Measurements from ENCODE around the gene IRGC. TPM values are rescaled to one million over a fixed set of nuclear protein-coding genes. Genes with fewer than 3 reads are reported as not detected.
"Not testable (repeated sequence)": the region's sequence is repeated elsewhere in the genome, so short reads cannot be mapped to it uniquely, and the experiment has no call there.

IRGC gene
- total RNA-seq, 4 donors from 2014 or later = not detected

GRCh38 chr19:43760941-43761340 lies 45.1 kb downstream of the IRGC start:
- TF ChIP-seq CTCF (IDR thresholded peaks at IDR 0.05) (no peak), POLR2A (IDR thresholded peaks at IDR 0.05) (no peak)
- intact Hi-C loops (cut with DNase I; ENCODE audit: low total_unique reads) = loop anchor here (10.0 kb wide), 1 partner anchor 306 kb away; no protein-coding TSS in a partner anchor
- no peak for DNase-seq (ENCODE audit: low spot score in 2 of 2)
- WGBS, 2 donors = 90 to 94% methylated on average over 4 of the region's 4 CpGs
- no peak overlapping the region for H3K4me3 ChIP-seq (ENCODE audit: low read depth, poor library complexity, severe bottlenecking)

- intact Hi-C loops (cut with DNase I; ENCODE audit: low total_unique reads) = loop anchor here (10.0 kb wide), 1 partner anchor 308 kb away; no protein-coding TSS in a partner anchor
- TF ChIP-seq POLR2A (IDR thresholded peaks at IDR 0.05) (no peak), CTCF (IDR thresholded peaks at IDR 0.05) (no peak)
- no peak for DNase-seq (ENCODE audit: low spot score in 2 of 2)
- H3K4me3 ChIP-seq (ENCODE audit: low read depth, poor library complexity, severe bottlenecking) = no peak overlapping the region
- WGBS, 2 donors = 87 to 92% methylated on average over 3 of the region's 3 CpGs
Measured at GRCh38 chr19:43762814-43763213, 46.9 kb downstream of the IRGC start.

GRCh38 chr19:43763473-43763939 lies 47.6 kb downstream of the IRGC start:
- no peak overlapping the region for H3K4me3 ChIP-seq (ENCODE audit: low read depth, poor library complexity, severe bottlenecking)
- intact Hi-C loops (cut with DNase I; ENCODE audit: low total_unique reads) = loop anchor here (10.0 kb wide), 1 partner anchor 309 kb away; no protein-coding TSS in a partner anchor
- TF ChIP-seq CTCF (IDR thresholded peaks at IDR 0.05) = no peak
- TF ChIP-seq POLR2A (IDR thresholded peaks at IDR 0.05) = no peak
- DNase-seq (ENCODE audit: low spot score in 2 of 2) = no peak
- WGBS, 2 donors = 52 to 60% methylated on average over 3 of the region's 3 CpGs

- 62 to 63% methylated on average over 8 of the region's 8 CpGs for WGBS, 2 donors
- intact Hi-C loops (cut with DNase I; ENCODE audit: low total_unique reads) = loop anchor here (10.0 kb wide), 1 partner anchor 310 kb away; no protein-coding TSS in a partner anchor
- H3K4me3 ChIP-seq (ENCODE audit: low read depth, poor library complexity, severe bottlenecking) = not testable (repeated sequence)
Measured at GRCh38 chr19:43764684-43765083, 48.8 kb downstream of the IRGC start.

GRCh38 chr19:43765109-43765876 lies 49.4 kb downstream of the IRGC start:
- intact Hi-C loops (cut with DNase I; ENCODE audit: low total_unique reads) = loop anchor here (10.0 kb wide), 1 partner anchor 310 kb away; no protein-coding TSS in a partner anchor
- TF ChIP-seq POLR2A (IDR thresholded peaks at IDR 0.05) = no peak
- no peak for TF ChIP-seq CTCF (IDR thresholded peaks at IDR 0.05)
- H3K4me3 ChIP-seq (ENCODE audit: low read depth, poor library complexity, severe bottlenecking) = no peak overlapping the region
- 21 to 25% methylated on average over 15 to 16 of the region's 16 CpGs for WGBS, 2 donors
- peak; percentile 71 to 93 for DNase-seq (ENCODE audit: low spot score in 2 of 2)

More at GRCh38 chr19:43764684-43765083, 48.8 kb downstream of the IRGC start:
- DNase-seq (ENCODE audit: low spot score in 2 of 2) = not testable (repeated sequence)

- H3K4me3 ChIP-seq (ENCODE audit: low read depth, poor library complexity, severe bottlenecking) = no peak overlapping the region
- TF ChIP-seq CTCF (IDR thresholded peaks at IDR 0.05) (no peak), POLR2A (IDR thresholded peaks at IDR 0.05) (no peak)
- 80 to 85% methylated on average over 4 of the region's 4 CpGs for WGBS, 2 donors
- intact Hi-C loops (cut with DNase I; ENCODE audit: low total_unique reads) = loop anchor here (10.0 kb wide), 1 partner anchor 312 kb away; no protein-coding TSS in a partner anchor
- DNase-seq (ENCODE audit: low spot score in 2 of 2) = no peak
Measured at GRCh38 chr19:43766755-43767043, 50.8 kb downstream of the IRGC start.
